Activated CD4-positive, CD25-positive, alpha-beta regulatory T cell (primary cell): Measurements from ENCODE around the gene UBAP1.
"Not testable (repeated sequence)": the region's sequence is repeated elsewhere in the genome, so short reads cannot be mapped to it uniquely, and the experiment has no call there.

Experiments used
- DNase-seq, 4 experiments: peaks; one replicate each; lab custom pipeline; 2025; lab: John Stamatoyannopoulos, UW

UBAP1 gene

GRCh38 chr9:34179213-34180136 is 632 bp downstream of the UBAP1 start:
- no peak for DNase-seq

GRCh38 chr9:34185778-34186551 is 7.1 kb downstream of the UBAP1 start:
- no peak for DNase-seq

DNA sequence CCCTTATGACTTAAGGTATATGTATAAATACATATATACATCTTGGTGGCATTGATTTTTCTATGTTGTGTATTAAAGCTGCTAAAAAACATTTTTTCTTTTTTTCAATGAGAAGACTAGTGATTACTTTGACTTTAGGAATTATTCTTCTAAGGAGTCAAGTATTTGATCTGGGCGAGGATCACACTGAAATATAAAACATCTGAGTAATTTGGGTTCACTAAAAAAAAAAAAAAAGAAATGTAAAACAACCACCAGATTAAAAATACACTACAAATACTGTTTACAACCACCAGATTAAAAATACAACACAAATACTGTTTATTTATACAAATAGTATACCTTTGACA is 9.0 kb downstream of the UBAP1 start:
- no peak for DNase-seq

- DNase-seq = no peak
Observed at GRCh38 chr9:34190996-34191892, 12.4 kb downstream of the UBAP1 start.

- no peak for DNase-seq
Observed at GRCh38 chr9:34195143-34195542, 16.3 kb downstream of the UBAP1 start.

- DNase-seq = not testable (repeated sequence)
Observed at GRCh38 chr9:34197286-34197685, 18.4 kb downstream of the UBAP1 start.

DNA sequence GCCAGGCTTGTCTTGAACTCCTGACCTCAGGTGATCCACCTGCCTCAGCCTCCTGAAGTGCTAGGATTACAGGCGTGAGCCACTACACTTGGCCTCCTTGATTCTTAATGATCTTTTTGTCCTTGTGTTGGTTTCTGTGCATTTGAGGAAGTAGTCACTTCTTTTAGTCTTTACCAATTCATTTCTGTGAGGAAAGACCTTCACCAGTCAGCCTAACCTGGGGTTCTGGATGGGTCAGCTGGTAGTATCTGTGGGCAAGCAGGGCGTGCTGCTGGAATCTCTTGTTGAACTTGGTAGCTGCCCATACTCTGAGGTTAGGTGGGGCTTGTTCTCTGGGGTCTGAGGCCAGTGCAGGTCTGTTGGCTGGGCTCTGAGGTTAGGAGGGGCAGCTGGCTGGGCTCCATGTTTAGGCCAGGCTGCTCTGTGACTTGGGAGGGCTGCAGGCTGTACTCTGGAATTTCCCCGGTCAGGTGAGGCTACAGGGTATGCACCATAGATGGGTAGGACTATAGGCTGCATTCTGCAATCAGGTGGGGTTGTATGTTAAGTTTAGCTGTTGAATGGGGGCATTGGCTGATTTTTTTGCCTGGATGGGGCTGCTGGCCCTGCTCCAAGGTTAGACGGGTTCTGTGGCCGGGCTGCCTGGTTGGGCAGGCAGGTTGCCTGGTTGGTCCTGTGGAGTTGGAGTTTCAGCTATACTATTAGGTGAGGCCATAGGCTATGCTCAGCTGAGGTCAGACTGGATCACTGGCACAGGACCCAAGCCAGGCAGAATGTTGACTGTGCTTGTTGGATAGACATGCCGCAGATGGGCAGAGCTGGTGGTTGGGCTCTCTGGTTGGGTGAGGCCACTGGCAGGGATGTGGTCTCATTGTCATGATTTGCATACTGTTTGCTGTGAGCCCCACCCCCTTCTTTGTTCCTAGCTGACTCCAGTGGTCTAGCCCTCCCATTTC is 19.2 kb downstream of the UBAP1 start:
- DNase-seq = no peak

DNA sequence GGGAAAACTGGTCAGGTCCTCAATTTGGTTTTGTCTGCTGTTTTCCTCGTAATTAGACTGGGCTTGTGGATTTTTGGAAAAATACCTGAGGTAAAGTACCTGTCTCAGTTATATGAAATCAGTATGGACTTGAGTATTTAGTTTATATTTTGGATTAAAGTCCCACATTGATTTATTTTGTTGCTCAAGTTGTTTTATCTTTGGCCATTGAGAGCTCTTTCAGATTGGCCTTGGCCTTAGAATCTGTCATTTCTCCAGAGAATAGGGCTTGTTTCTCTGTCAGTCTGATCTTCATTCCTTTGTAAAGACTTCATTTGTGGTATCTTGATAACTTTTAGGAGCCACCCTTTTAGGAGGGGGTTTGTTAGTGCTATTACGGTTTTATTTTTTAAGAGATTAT is 21.2 kb downstream of the UBAP1 start:
- no peak for DNase-seq

DNA sequence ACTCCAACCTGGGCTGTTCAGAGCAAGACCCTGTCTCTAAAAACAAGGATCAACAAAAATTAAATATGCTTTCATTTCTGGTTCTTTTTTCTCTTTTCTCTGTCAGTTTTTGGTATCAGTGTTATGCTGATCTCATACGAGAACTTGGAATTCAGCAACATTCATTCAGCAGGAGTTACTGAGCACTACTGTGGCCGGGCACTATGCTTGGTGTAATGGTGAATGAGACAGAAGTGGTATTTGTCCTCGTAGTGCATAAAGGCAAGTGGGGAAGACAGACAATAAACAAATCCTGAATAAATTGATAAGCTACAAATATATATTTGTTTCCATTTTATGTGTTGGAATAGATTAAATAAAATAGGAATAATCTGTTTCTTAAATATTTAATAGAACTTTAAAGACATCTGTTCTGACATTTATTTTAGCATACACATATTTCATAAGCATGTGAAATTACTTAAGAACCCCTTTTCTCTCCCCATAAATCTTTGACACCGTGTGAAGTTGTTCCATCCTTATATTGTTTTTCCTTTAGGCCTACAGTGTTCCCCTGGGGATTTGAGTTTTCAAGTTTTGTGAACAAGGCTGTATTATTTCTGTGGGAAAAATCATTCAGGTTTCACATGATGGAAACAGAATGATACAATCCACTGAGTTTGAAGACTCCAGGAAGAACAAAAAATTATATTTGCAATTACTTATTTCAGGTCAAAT is 24.6 kb downstream of the UBAP1 start:
- no peak for DNase-seq

- DNase-seq = no peak
Observed at GRCh38 chr9:34203992-34204635, 25.3 kb downstream of the UBAP1 start.

- no peak for DNase-seq
Observed at GRCh38 chr9:34205102-34205501, 26.3 kb downstream of the UBAP1 start.

GRCh38 chr9:34206561-34206960 is 27.7 kb downstream of the UBAP1 start:
- no peak for DNase-seq

DNA sequence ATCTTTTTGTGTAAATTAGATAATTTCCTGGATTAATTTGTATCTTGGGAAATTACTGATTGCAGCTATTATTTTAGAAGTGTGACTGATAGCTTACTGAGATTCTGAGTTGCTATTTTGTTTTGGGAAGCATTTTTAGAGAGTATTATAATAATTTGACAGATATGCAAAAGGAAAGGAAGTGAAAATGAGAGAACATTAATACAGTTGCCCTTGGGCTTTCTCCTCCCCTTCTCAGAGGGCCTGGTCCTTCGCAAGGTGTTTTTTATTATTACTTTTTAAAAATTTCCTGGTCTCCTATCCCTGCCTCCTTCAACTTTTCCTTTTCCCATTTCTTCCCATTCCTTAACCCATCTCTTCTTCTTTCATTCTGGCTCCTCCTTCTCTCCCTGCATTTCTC is 32.6 kb downstream of the UBAP1 start:
- no peak for DNase-seq

DNA sequence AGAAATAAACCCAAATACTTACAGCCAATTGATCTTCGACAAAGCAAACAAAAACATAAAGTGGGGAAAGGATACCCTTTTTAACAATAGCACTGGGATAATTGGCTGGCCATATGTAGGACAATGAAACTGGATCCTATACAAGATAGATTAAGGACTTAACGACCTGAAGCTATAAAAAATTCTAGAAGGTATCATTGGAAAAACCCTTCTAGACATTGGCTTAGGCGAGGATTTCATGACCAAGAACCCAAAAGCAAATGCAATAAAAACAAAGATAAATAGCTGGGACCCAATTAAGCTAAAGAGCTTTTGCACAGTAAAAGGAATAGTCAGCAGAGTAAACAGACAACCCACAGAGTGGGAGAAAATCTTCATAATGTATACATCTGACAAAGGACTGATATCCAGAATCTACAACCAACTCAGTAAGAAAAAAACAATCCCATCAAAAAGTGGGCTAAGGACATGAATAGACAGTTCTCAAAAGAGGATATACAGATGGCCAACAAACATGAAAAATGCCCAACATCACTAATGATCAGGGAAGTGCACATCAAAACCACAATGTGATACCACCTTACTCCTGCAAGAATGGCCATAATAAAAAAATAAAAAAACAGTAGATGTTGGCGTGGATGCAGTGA is 35.6 kb downstream of the UBAP1 start:
- DNase-seq = not testable (repeated sequence)

DNA sequence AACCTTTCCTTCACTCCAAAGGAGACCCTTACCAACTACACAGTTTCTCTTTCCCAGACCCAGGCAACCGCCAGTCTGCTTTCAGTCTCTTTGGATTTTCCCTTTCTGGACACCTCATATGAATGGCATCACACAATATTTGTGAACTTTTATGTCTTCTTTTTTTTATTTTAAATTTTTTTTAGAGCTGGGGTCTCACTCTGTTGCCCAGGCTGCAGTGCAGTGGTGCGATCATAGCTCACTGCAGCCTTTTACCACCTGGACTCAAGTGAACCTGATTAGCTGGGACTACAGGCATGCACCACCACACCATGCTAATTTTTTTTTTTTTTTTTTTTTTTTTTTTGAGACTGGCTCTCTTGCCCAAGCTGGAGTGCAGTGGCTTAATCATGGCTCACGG is 37.5 kb downstream of the UBAP1 start:
- no peak for DNase-seq

DNA sequence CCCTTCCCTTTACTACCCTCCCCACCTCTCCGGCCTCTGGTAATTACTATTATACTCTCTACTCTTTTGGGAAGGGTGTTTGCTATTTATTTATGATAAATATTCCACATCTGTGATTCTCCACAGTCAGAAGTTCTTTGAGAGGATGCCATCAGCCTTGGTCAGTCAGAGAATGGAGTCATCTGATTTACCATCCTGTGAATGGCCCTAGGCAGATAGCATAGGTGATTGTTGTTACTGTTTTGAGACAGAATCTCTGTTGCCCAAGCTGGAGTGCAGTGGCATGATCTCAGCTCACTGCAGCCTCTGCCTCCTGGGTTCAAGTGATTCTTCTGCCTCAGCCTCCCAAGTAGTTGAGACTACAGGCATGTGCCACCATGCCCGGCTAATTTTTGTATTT is 38.2 kb downstream of the UBAP1 start:
- DNase-seq = not testable (repeated sequence)

DNA sequence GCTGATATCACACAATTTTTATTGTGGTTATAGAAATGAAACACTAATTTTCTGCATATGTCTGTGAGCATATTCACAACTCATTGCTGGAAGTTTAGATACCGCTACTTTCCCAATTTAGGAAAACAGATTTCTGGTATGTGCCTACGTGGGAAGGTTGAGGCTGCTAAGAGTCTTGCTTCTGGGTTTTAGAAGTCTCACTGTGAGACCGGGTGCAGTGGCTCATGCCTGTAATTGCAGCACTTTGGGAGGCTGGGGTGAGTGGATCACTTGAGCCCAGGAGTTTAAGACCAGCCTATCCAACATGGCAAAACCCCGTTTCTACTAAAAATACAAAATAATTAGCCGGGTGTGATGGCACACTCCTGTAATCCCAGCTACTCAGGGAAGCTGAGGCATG is 39.6 kb downstream of the UBAP1 start:
- no peak for DNase-seq

DNA sequence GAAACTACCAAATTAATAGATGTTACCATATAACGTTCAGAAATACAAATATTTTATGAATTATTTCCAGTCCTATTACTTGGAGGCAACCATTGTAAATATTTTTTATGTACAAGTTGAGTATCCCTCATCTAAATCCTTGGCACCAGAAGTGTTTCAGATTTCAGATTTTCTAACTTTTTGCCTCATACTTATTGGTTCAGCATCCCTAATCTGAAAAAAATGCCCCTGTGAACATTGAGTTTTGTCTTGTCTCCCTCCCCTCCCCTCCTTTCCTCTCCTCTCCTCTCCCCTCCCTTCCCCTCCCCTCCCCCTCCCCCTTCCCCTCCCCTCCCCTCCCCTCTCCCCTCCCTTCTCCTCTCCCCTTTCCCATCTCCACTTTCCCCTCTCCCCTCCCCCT is 40.6 kb downstream of the UBAP1 start:
- no peak for DNase-seq

- no peak for DNase-seq
Observed at GRCh38 chr9:34220218-34220617, 41.4 kb downstream of the UBAP1 start.
